ENCODE measurements around the gene UBE2QL1.
A peak's percentile ranks its signal among the peaks of the same experiment; 100 is the strongest.

UBE2QL1 gene

DNA sequence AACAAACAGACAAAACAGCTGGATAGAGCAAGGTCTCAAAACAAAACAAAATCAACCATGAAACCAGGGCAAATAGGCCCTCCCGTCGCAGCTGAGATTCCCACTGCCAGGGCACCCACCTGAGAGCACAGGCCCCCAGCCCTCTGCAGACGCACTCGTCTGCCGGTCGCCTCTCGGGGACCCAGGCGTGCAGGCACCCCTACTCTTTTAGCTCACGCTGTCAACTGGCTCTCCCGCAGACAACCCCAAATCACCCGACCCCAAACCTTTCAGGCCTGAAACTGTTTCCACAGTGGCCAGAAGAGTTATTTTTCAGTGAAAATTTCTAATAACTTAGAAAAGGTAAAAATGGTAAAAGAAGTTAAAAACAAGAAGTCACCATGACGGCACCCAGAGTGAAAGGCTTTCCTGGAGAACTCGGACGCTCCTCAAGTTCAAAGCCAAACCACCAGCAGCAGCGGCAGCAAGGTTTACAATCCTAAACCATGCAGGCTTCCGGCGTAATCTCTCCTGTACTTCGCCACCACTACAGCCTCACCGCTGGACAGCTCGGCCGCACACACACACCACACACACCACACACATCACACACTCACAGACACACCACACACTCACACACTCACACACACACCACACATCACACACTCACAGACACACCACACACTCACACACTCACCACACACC is 1.9 kb upstream of the UBE2QL1 start:
- Histone ChIP-seq H3K4me1 (peaks cover 0 to 22% (median 14%) of the 10 kb centered on the region in 4 donors), H3K9me3 (no peaks in the 10 kb centered on the region), H3K4me3 (no peak overlapping the region), H3K36me3 (no peaks in the 10 kb centered on the region), H3K27me3 (no peaks in the 10 kb centered on the region), H3K27ac (no peak overlapping the region)
- TF ChIP-seq, protein P1, sequence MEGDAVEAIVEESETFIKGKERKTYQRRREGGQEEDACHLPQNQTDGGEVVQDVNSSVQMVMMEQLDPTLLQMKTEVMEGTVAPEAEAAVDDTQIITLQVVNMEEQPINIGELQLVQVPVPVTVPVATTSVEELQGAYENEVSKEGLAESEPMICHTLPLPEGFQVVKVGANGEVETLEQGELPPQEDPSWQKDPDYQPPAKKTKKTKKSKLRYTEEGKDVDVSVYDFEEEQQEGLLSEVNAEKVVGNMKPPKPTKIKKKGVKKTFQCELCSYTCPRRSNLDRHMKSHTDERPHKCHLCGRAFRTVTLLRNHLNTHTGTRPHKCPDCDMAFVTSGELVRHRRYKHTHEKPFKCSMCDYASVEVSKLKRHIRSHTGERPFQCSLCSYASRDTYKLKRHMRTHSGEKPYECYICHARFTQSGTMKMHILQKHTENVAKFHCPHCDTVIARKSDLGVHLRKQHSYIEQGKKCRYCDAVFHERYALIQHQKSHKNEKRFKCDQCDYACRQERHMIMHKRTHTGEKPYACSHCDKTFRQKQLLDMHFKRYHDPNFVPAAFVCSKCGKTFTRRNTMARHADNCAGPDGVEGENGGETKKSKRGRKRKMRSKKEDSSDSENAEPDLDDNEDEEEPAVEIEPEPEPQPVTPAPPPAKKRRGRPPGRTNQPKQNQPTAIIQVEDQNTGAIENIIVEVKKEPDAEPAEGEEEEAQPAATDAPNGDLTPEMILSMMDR (IDR thresholded peaks at IDR 0.05) = no peak
- intact Hi-C loops (cut with DNase I; ENCODE audit: low total_unique reads) = loop anchor here (5.0 to 10.0 kb wide), 3 partner anchors 69 to 952 kb away; partner anchors contain the start of genes MED10 and TENT4A
- no peak for DNase-seq

DNA sequence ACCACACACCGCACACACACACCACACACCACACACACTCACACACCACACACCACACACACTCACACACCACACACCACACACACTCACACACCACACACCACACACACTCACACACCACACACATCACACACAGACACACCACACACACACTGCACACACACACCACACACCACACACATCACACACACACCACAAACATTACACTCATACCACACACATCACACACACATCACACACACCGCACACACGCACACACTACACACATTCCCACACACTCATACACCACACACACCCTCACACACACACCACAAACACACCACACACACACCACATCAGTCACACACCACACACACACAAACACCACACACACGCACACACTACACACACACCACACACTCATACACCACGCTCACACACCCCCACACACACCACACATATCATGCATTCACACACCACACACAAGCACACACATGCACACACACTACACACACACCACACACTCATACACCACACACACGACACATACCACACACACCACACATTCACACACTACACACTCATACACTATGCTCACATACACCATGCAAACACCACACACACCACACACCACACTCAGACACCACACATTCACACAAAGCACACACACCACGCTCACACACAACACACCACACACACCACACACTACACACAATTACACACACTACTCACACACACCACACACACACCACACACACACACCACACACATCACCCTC is 1.1 kb upstream of the UBE2QL1 start:
- H3K4me1 ChIP-seq = peaks cover 0 to 26% (median 14%) of the 10 kb centered on the region in 4 donors
- H3K27me3 ChIP-seq = no peaks in the 10 kb centered on the region
- H3K4me3 ChIP-seq = no peak overlapping the region
- intact Hi-C loops (cut with DNase I; ENCODE audit: low total_unique reads) = loop anchor here (5.0 to 10.0 kb wide), 3 partner anchors 70 to 953 kb away; partner anchors contain the start of genes MED10 and TENT4A
- H3K27ac ChIP-seq = no peak overlapping the region
- H3K9me3 ChIP-seq = no peaks in the 10 kb centered on the region
- TF ChIP-seq, protein P1 (IDR thresholded peaks at IDR 0.05) = no peak
- DNase-seq = no peak
- H3K36me3 ChIP-seq = no peaks in the 10 kb centered on the region

DNA sequence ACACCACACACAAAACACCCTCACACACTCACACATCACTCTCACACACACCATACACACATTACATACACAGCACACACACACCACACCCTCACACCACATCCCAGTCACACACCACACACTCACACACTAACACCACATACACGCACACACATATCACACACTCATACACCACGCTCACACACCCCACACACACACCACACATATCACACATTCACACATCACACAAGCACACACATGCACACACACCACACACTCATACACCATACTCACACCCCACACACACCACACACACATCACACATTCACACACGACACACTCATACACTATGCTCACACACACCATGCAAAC is 543 bp upstream of the UBE2QL1 start:
- H3K9me3 ChIP-seq = no peaks in the 10 kb centered on the region
- no peak overlapping the region for H3K27ac ChIP-seq
- H3K4me1 ChIP-seq = peaks cover 0 to 31% (median 17%) of the 10 kb centered on the region in 4 donors
- peak overlapping the region; percentile 55 to 75 for H3K4me3 ChIP-seq
- intact Hi-C loops (cut with DNase I; ENCODE audit: low total_unique reads) = loop anchor here (5.0 to 10.0 kb wide), 3 partner anchors 71 to 953 kb away; partner anchors contain the start of genes MED10 and TENT4A
- no peaks in the 10 kb centered on the region for H3K36me3 ChIP-seq
- TF ChIP-seq, protein P1 (IDR thresholded peaks at IDR 0.05) = no peak
- H3K27me3 ChIP-seq = no peaks in the 10 kb centered on the region
- no peak for DNase-seq

GRCh38 chr5:6449465-6450158 is 953 bp downstream of the UBE2QL1 start:
- intact Hi-C loops (cut with DNase I; ENCODE audit: low total_unique reads) = loop anchor here (5.0 to 10.0 kb wide), 3 partner anchors 72 to 955 kb away; partner anchors contain the start of genes MED10 and TENT4A
- no peak for DNase-seq
- no peaks in the 10 kb centered on the region for H3K9me3 ChIP-seq
- peak overlapping the region; percentile 11 to 25 for H3K27ac ChIP-seq
- H3K36me3 ChIP-seq = no peaks in the 10 kb centered on the region
- TF ChIP-seq, protein P1 (IDR thresholded peaks at IDR 0.05) = no peak
- no peaks in the 10 kb centered on the region for H3K27me3 ChIP-seq
- H3K4me1 ChIP-seq = peaks cover 0 to 44% (median 22%) of the 10 kb centered on the region in 4 donors
- peak overlapping the region; percentile 55 to 75 for H3K4me3 ChIP-seq

DNA sequence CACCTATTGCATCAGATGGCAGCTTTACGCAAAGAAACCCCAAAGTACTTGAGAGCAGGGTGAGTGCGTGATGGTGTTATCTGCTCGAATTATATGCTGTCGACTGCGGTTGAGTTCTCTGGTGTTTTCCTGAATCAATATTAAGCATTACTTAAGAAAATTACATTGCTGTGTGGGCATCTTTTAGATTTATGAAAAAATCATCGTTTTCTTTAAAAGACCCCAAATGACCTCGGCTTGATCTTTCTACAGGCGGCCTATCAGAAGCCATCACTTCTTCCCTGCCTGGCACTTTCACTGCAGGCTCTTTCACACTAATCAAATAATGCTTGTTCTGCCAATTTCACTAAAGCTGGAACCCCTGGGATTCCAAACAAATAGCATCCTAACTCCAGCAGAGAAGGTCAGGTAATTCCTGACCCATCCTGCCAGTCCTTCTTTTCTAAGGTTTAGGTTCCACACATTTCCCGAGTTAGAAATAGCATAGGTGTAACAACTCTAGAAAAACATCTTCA is 1.7 kb downstream of the UBE2QL1 start:
- Histone ChIP-seq H3K27ac (peak overlapping the region in 1 of 2 donors; percentile 10), H3K4me3 (peak overlapping the region; percentile 55 to 75)
- intact Hi-C loops (cut with DNase I; ENCODE audit: low total_unique reads) = no loop called here

More for the DNA sequence above, 1.7 kb downstream of the UBE2QL1 start:
- no peaks in the 10 kb centered on the region for H3K27me3 ChIP-seq
- TF ChIP-seq, protein P1 (IDR thresholded peaks at IDR 0.05) = no peak
- H3K9me3 ChIP-seq = no peaks in the 10 kb centered on the region
- no peak for DNase-seq
- H3K4me1 ChIP-seq = peaks cover 0 to 52% (median 24%) of the 10 kb centered on the region in 4 donors
- H3K36me3 ChIP-seq = no peaks in the 10 kb centered on the region

Data from tibial artery (tissue), 4 donors.